GM23338 (cell line): ENCODE results near the gene USH2A.

ENCODE experiments used
- POLR2AphosphoS5 ChIP-seq: IDR thresholded peaks from 2 replicates; pipeline ENCODE4 v1.6.1; 2016; ENCODE audit warnings: antibody characterized with exemption, low read depth
- TF ChIP-seq, protein P1 (sequence below), 2 experiments: fragments of 200-600 bp in 1 of 2; sonication (generic) in 1 of 2; conservative IDR thresholded peaks; 2 replicates each; pipeline versions ENCODE4 v1.5.1 to v1.6.1; 2016 to 2017; ENCODE audit warnings: antibody characterized with exemption in 2 of 2, low read depth in 2 of 2, mild to moderate bottlenecking in 2 of 2, moderate library complexity in 1 of 2

DNA sequence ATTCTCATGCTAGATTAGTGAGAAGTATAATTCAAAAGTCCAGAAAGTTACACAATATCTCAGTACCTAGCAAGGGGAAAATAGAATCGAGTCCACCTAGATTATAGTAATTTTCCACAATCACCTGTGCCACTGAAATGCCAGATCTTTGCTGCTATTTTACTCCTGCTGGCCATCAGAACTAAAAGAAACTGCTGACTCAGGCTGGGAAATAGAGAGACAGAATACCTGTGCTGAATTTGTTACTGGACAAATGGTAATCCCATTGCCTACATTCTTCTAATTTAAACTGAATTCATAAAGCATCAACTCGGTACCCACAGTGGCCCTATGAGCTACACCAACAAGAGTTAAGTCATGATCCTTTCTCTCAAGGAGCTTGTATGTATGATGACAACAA lies 55.0 kb downstream of the USH2A start:
- TF ChIP-seq, protein P1, sequence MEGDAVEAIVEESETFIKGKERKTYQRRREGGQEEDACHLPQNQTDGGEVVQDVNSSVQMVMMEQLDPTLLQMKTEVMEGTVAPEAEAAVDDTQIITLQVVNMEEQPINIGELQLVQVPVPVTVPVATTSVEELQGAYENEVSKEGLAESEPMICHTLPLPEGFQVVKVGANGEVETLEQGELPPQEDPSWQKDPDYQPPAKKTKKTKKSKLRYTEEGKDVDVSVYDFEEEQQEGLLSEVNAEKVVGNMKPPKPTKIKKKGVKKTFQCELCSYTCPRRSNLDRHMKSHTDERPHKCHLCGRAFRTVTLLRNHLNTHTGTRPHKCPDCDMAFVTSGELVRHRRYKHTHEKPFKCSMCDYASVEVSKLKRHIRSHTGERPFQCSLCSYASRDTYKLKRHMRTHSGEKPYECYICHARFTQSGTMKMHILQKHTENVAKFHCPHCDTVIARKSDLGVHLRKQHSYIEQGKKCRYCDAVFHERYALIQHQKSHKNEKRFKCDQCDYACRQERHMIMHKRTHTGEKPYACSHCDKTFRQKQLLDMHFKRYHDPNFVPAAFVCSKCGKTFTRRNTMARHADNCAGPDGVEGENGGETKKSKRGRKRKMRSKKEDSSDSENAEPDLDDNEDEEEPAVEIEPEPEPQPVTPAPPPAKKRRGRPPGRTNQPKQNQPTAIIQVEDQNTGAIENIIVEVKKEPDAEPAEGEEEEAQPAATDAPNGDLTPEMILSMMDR (conservative IDR thresholded peaks at IDR 0.05; ENCODE audit: low read depth in 2 of 2): no peak
- TF ChIP-seq POLR2AphosphoS5: no peak
